HG03159 (cell line): ENCODE measurements around the gene OR5K2.
A peak's percentile ranks its signal among the peaks of the same experiment; 100 is the strongest.

Source experiments
- ATAC-seq: cut with Tn5 transposase; IDR thresholded peaks from one replicate; pipeline ENCODE4 v1.9.1; 2021; ENCODE audit warnings: mild to moderate bottlenecking, moderate library complexity; ENCODE audit not compliant: unreplicated experiment

OR5K2 gene

GRCh38 chr3:98497381-98497780, at the start of gene OR5K2:
TSS of gene OR5K2 (plus strand) at chr3:98497681. CDS start at chr3:98497681, 0 bp downstream.
- ATAC-seq = no peak

- peak; percentile 46 for ATAC-seq
Observed at GRCh38 chr3:98449606-98450193, 47.8 kb upstream of the OR5K2 start.

- ATAC-seq = no peak
Observed at GRCh38 chr3:98450372-98450771, 47.1 kb upstream of the OR5K2 start.

- ATAC-seq = no peak
Observed at GRCh38 chr3:98453827-98454226, 43.7 kb upstream of the OR5K2 start.

- ATAC-seq = no peak
Observed at GRCh38 chr3:98454929-98455328, 42.6 kb upstream of the OR5K2 start.

GRCh38 chr3:98457543-98457942, 39.9 kb upstream of the OR5K2 start:
- ATAC-seq = no peak

GRCh38 chr3:98460220-98460619, 37.3 kb upstream of the OR5K2 start:
- no peak for ATAC-seq

GRCh38 chr3:98462901-98463300, 34.6 kb upstream of the OR5K2 start, which contains the start of gene OR5K1:
TSS of gene OR5K1 (plus strand) at chr3:98463201. CDS start at chr3:98469577, 6,376 bp downstream.
- no peak for ATAC-seq

GRCh38 chr3:98482717-98483482, 14.6 kb upstream of the OR5K2 start:
- no peak for ATAC-seq

- no peak for ATAC-seq
Observed at GRCh38 chr3:98483626-98484025, 13.9 kb upstream of the OR5K2 start.

GRCh38 chr3:98500019-98500418, 2.5 kb downstream of the OR5K2 start:
- ATAC-seq = no peak

- no peak for ATAC-seq
Observed at GRCh38 chr3:98501270-98501669, 3.8 kb downstream of the OR5K2 start.

- ATAC-seq = no peak
Observed at GRCh38 chr3:98501863-98502576, 4.5 kb downstream of the OR5K2 start.

GRCh38 chr3:98504539-98504938, 7.1 kb downstream of the OR5K2 start:
- no peak for ATAC-seq

- no peak for ATAC-seq
Observed at GRCh38 chr3:98508582-98508981, 11.1 kb downstream of the OR5K2 start.

GRCh38 chr3:98512576-98512975, 15.1 kb downstream of the OR5K2 start:
- no peak for ATAC-seq

GRCh38 chr3:98513091-98513511, 15.6 kb downstream of the OR5K2 start:
- no peak for ATAC-seq

- no peak for ATAC-seq
Observed at GRCh38 chr3:98513736-98514135, 16.3 kb downstream of the OR5K2 start.

GRCh38 chr3:98514948-98515347, 17.5 kb downstream of the OR5K2 start:
- ATAC-seq = no peak

- no peak for ATAC-seq
Observed at GRCh38 chr3:98518816-98519215, 21.3 kb downstream of the OR5K2 start.

- no peak for ATAC-seq
Observed at GRCh38 chr3:98519351-98519750, 21.9 kb downstream of the OR5K2 start.
